IPS-15b (cell line): ENCODE results near the gene ATRN.

Experiments
- H3K27me3 ChIP-seq: one replicate; pipeline ENCODE4 v1.6.1; 2013; ENCODE audit warnings: low read length; ENCODE audit not compliant: control insufficient read depth, insufficient read depth
- H3K36me3 ChIP-seq: one replicate; pipeline ENCODE4 v1.6.1; 2013; ENCODE audit warnings: low read length; ENCODE audit not compliant: control insufficient read depth, insufficient read depth
- H3K4me1 ChIP-seq: one replicate; pipeline ENCODE4 v1.6.1; 2013; ENCODE audit warnings: mild to moderate bottlenecking, low read length; ENCODE audit not compliant: control insufficient read depth, insufficient read depth
- H3K4me3 ChIP-seq: one replicate; pipeline ENCODE4 v1.5.1; 2013; ENCODE audit warnings: low read depth, low read length
- H3K9ac ChIP-seq: one replicate; pipeline ENCODE4 v1.6.1; 2013; ENCODE audit warnings: low read depth, mild to moderate bottlenecking, low read length
- H3K9me3 ChIP-seq: one replicate; pipeline ENCODE4 v1.6.1; 2013; ENCODE audit warnings: mild to moderate bottlenecking, low read length; ENCODE audit not compliant: control insufficient read depth, insufficient read depth

The ATRN gene

DNA sequence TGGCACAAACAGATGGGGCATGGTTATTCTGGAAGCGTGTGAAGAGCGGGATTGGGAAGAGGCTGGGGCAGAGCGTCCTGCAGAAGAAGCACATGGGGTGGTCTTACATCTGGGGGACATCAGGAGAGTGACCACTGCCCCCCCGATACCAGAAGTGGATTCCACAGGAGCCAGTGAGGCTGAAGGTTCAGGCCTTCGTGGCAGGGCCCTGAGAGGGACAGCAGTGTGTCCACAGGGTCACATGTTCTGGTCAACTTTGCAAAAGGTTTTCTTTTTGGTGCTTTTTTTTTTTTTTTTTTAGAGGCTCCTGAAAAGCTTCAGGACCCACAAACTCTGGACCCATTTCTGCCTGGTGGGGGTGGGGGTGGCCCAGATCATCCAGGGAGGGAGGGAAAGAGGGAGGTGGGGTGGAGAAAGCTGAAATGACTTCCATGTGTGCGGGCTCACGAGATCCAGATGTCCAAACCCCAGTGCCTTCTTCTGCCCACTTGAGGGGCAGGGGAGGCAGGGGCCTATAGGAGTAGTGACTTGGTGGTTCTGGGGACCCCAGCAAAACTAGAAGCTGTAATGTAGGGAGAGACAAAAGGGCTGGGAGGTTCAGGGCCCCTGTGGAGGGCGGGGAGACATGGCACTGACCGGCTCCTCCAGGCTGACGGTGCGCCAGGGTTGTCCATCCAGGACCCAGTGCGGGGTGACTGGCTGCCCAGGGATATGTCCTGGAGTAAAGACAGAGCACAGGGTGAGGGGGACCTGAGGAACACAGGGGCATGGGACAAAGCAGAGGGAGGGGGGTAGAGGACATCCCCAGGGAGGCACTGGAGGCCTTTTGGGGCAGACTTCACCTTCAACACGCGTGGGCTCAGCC lies 208.3 kb downstream of the ATRN start:
- Histone ChIP-seq H3K4me1 (peaks cover 2% of the 10 kb centered on the region), H3K36me3 (no peaks in the 10 kb centered on the region), H3K4me3 (no peak overlapping the region), H3K27me3 (peaks cover 31% of the 10 kb centered on the region), H3K9me3 (no peaks in the 10 kb centered on the region), H3K9ac (no peak overlapping the region)

DNA sequence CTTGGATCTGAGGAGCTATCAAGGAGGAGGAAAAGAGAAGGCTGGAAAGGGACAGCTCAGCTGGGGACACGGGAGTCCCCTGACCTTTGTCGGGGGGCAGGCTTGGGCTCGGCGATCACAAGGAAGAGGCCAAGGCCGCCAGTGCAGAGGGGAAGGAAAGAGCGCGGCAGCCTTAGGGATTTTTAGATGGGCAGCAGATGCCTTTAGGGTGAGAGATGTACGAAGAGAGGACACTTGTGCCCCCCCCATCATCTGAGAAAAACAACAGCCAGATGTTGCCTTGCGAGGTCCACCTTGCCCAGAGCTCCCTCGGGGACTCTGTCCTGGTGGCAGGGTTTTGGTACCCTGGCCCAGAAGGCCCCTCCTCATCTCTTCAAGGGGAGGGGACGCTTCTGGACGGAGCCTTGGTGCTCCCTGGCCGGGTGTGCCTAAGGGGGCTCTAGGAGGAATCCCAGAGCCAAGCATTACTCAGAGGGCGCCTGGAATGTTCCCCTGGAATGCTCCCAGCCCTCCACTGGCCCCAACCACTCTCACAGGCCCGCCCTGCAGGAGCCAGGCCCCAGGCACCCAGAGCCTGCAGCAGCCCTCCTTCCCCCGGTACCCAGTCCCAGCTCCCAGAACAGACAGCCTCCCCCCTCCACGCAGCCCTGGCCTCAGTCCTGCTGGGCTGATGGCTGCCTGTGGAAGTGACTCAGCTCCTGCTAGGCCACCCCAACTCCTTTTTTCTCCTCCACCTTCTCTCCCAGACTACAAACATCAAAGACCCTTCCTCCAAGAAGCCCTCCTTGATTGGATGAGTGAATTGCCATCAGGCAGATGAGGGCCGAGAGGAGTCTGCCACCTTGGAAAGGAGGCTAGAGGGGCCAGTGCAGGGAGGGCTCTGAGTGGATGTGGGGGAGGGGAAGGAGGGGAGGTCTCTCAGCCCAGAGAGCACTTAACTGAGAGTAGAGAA lies 209.2 kb downstream of the ATRN start:
- no peak overlapping the region for H3K9ac ChIP-seq
- no peak overlapping the region for H3K4me3 ChIP-seq
- no peaks in the 10 kb centered on the region for H3K9me3 ChIP-seq
- peaks cover 26% of the 10 kb centered on the region for H3K27me3 ChIP-seq
- no peaks in the 10 kb centered on the region for H3K36me3 ChIP-seq
- H3K4me1 ChIP-seq, result peaks cover 11% of the 10 kb centered on the region

DNA sequence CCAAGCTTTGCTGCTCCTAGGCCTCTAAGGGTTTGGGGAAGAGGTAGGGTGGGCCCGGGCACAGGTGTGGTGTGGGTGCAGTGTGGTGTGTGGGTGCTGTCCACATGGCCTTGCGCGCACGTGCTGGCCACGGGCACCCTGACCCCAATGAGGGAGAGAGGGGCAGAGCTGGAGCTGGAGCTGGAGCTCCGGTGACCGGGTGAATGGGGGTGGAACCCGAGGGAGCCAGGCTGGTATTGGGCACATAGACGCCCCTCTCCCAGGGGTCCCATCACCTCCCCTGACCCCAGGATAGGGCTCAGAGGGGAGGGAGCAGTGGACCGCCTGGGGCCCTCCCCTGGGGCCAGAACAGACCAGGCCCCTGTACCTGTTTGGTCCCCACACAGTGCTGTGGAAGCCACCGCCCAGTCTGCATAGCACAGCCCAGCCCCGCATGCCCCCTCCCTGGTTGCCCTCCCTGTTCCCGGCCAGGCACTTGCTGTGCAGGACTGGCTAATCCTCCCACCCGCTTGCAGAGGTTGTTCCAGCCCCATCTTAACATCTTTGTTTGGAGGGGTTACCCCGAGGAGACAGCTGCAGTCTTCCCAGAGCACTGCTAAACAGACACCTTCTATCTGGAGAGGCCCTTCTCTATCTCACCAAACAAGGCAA lies 210.0 kb downstream of the ATRN start:
- Histone ChIP-seq H3K4me3 (peak overlapping the region; percentile 13), H3K36me3 (no peaks in the 10 kb centered on the region), H3K27me3 (peaks cover 29% of the 10 kb centered on the region), H3K4me1 (peaks cover 14% of the 10 kb centered on the region), H3K9me3 (no peaks in the 10 kb centered on the region), H3K9ac (no peak overlapping the region)

DNA sequence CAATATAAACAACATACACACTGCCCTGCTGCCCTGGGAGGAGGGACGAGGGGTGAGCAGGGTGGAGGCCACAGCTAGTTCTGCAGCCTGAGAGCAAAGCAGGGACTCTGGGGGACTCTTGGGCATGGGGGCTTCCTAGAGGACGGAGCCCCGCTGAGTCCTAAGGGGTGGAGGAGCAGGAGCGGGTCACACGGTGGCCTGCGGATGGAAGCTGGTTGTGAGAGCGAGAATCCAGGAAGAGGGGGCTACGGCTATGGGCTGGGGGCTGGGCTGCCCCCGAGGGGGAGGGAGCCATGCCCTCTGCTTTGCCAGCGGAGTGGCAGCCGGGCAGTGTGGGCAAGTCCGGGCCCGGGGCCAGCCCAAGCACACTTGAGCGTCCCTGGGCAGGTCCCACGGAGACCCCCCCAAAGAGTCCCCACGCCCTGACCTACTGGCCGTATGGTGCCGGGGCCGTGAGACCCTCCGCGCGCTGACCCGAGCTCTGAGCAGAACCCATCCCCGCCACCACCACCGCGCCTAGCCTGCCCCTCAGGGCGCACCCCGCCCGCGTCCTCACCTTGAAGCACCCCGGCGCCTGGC lies 210.6 kb downstream of the ATRN start:
- H3K36me3 ChIP-seq, result no peaks in the 10 kb centered on the region
- H3K9ac ChIP-seq, result no peak overlapping the region
- H3K4me3 ChIP-seq, result peak overlapping the region; percentile 50
- H3K27me3 ChIP-seq, result peaks cover 32% of the 10 kb centered on the region
- peaks cover 14% of the 10 kb centered on the region for H3K4me1 ChIP-seq
- H3K9me3 ChIP-seq, result no peaks in the 10 kb centered on the region

GRCh38 chr20:3681931-3682781 lies 211.3 kb downstream of the ATRN start, which contains the start of gene ADAM33:
Gene ADAM33 (minus strand): TSS chr20:3682010. CDS start chr20:3682004, 6 bp downstream.
- Histone ChIP-seq H3K36me3 (no peaks in the 10 kb centered on the region), H3K4me3 (peak within 1 kb of the TSS; percentile 64), H3K9me3 (no peaks in the 10 kb centered on the region), H3K27me3 (peaks cover 34% of the 10 kb centered on the region), H3K4me1 (peaks cover 14% of the 10 kb centered on the region), H3K9ac (no peak within 1 kb of the TSS)

GRCh38 chr20:3685341-3685740 lies 214.5 kb downstream of the ATRN start:
- H3K9me3 ChIP-seq, result no peaks in the 10 kb centered on the region
- peaks cover 32% of the 10 kb centered on the region for H3K27me3 ChIP-seq
- no peaks in the 10 kb centered on the region for H3K36me3 ChIP-seq

DNA sequence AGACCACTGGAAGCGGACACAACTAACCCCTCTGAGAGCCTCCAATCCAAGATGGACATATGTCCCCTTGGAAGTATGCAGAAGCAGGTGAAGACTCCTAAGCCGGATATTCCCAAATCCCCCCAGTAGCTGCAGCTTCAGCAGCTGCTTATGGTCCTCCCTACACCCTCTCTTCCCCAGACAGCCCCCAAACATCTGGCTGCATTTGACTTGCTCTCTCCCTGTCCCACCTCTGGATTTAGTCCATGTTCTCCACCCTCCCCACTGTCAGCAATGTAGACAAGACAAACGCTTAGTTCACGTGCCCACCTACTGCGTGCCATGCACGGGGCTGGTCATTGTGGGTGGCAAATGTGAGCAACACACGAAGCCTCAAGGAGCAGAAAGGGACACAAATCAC lies 215.6 kb downstream of the ATRN start:
- Histone ChIP-seq H3K4me3 (no peak overlapping the region), H3K4me1 (peaks cover 12% of the 10 kb centered on the region), H3K36me3 (no peaks in the 10 kb centered on the region), H3K9me3 (no peaks in the 10 kb centered on the region), H3K9ac (no peak overlapping the region), H3K27me3 (peaks cover 25% of the 10 kb centered on the region)

More at GRCh38 chr20:3685341-3685740, 214.5 kb downstream of the ATRN start:
- Histone ChIP-seq H3K4me1 (peaks cover 14% of the 10 kb centered on the region), H3K9ac (no peak overlapping the region), H3K4me3 (no peak overlapping the region)

DNA sequence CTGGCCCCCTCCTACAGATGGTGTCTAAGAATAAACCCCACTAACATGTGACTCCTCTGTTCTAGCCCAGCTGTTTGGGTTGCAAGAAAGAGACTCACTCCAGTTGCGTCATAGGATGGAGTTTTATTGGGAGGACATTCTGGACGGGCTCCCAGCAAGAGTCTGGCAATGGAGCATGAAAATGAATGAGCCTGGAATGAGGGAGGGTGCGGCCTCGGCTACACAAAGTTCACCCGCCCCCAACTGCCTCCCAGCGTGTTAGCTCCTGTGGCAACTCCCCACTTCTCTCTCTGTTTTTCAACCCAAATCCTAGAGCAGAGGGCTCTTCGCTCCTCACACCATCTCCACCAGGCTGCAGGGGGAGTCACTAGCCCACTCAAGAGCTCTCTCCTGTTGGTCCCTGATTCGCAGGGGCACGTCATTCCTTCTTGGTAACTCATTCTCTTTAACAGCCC lies 216.1 kb downstream of the ATRN start:
- H3K4me1 ChIP-seq, result peaks cover 12% of the 10 kb centered on the region
- H3K27me3 ChIP-seq, result peaks cover 24% of the 10 kb centered on the region
- no peaks in the 10 kb centered on the region for H3K36me3 ChIP-seq
- H3K4me3 ChIP-seq, result no peak overlapping the region
- no peak overlapping the region for H3K9ac ChIP-seq
- no peaks in the 10 kb centered on the region for H3K9me3 ChIP-seq

DNA sequence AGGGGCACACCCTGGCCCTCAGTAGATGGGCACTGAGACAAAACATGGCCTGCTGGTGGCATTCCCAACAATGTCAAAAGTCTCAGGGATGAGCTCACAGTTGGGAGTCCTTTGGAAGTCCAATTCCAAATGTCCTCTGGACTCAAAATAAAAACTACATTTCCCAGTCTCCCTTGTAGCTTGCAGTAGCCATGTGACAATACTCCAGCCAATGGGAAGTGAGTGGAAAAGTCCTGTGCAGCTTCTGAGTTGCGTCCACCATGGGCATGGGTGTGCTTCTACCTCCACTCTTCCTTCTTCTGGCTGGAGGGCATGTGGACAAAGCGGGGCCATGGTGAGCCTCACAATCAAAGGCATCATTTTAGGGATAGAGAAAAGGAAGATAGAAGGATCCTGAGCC lies 216.8 kb downstream of the ATRN start:
- H3K9ac ChIP-seq, result no peak overlapping the region
- no peaks in the 10 kb centered on the region for H3K9me3 ChIP-seq
- peaks cover 20% of the 10 kb centered on the region for H3K27me3 ChIP-seq
- no peaks in the 10 kb centered on the region for H3K36me3 ChIP-seq
- peaks cover 12% of the 10 kb centered on the region for H3K4me1 ChIP-seq
- H3K4me3 ChIP-seq, result no peak overlapping the region

DNA sequence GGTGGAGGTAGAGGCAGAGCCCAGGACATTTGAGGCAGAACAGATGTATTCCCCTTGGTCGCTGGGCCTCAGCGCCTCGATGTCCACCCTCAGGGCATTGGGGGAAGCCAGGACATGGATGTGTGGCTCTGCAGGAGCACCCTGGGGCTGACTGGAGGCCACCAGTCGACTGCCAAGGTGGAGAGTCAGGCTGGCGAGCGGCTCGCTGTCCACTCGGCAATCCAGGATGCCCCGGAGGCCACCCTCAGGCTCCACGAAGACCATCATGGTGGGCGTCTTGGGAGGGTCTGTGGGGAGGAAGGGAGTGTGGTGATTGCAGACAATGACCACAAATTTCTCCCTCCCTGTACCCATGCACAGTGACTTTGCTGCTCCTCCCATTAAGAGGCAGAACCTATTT lies 219.2 kb downstream of the ATRN start:
- Histone ChIP-seq H3K9ac (no peak overlapping the region), H3K27me3 (peaks cover 13% of the 10 kb centered on the region), H3K4me3 (no peak overlapping the region), H3K9me3 (no peaks in the 10 kb centered on the region), H3K4me1 (peaks cover 4% of the 10 kb centered on the region), H3K36me3 (no peaks in the 10 kb centered on the region)
